GM18951 (cell line): ENCODE data around the gene TRAM2.

Source experiments
- POLR2A ChIP-seq: IDR thresholded peaks from 4 replicates; pipeline ENCODE4 v1.6.1; 2011; ENCODE audit warnings: mild to moderate bottlenecking; ENCODE audit not compliant: insufficient read length, insufficient read depth; ENCODE audit errors: extremely low read depth
- in situ Hi-C: fragments of 300-500 bp; cut with MboI; formaldehyde crosslinking; loops from one replicate; pipeline ENCODE4 v1.12.0; 2022; ENCODE audit warnings: low sequenced_read_pairs, mixed read lengths, inconsistent platforms; ENCODE audit not compliant: unreplicated experiment

Gene TRAM2

DNA sequence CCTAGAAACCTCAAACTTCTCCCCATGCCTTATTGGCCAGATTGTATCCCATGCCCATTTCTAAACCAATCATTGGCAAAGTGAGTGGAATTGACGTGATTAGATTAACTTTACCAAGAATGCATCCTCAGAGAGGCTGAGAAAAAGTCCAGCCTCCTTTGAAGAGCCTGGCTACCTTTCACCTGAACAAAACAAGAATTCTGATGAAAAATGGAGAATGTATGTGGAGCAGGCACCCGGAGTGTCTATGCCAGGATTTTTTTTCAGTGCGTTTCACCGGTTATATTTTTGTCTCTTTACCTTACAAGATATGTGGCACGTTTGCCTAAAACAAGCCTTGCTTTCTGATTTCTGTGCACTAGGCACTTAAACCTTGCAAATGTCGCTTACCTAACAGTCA lies 6.1 kb upstream of the TRAM2 start:
- no peak for TF ChIP-seq POLR2A
- in situ Hi-C loops: no loop called here

DNA sequence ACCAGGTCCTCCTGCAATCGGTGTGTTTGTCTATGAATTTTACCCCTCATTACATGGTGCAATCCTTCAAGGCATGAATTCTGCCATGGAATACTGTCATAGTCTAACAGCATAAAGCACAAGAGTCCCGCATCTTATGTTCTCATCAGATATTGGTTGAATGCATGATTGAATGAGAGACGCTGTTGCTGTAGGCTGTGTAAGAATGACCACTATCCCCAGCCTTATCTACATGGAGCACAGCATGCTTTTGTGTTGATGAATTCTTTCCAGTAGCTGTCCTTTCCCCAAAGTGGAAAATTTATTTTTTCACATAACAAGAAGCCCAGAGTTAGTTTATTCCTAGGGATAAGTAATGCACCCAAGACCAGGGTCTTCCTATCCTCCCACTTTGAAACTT lies 5.6 kb upstream of the TRAM2 start:
- in situ Hi-C loops: no loop called here

DNA sequence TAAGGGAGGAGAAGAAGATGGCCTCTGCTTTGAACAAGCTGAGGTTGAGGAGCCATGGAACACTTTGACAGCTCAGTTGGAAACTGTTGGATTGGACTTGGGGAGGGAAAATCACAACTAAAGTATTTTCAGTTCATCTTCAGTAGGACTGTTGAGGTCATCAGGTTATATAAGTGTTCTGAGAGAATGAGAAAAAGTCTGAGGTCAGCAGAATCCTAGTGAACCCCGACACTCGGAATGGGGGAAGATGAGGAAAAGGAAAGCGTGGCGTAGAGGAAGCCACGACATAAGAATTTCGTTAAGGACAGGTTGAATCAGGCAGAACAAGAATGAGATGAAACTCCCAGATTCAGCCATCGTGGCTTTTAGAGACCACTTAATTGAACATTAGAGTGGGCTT lies 4.0 kb upstream of the TRAM2 start:
- in situ Hi-C loops: no loop called here
- TF ChIP-seq POLR2A: no peak

More for the DNA sequence above, 5.6 kb upstream of the TRAM2 start:
- TF ChIP-seq POLR2A: no peak

DNA sequence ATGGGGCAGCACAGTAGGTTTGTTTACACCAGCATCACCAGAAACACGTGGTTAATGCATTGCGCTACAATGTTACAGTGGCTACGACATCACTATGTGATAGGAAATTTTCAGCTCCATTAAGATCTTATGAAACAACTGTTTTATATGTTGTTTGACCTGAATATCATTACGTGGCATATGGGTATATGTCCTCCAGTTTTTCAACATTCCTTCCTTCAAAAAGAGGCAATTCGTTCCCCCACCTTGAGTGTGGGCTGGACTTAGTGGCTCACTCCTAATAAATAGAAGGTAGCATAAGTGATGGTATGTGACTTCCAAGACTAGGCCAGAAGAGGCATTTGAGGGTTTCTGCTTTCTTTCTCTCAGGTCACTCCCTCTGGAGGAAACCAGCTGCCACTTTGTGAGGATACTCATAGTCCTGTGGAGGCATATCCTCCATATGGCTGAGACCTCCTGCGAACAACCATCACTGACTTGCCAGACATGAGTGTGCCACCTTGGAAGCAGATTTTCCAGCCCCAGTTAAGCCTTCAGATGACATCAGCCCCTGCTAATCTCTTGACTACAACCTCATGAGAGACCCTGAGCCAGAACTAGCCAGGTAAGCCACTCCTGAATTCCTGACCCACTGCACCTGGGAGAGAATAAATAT lies 2.3 kb upstream of the TRAM2 start:
- no peak for TF ChIP-seq POLR2A
- in situ Hi-C loops: no loop called here

DNA sequence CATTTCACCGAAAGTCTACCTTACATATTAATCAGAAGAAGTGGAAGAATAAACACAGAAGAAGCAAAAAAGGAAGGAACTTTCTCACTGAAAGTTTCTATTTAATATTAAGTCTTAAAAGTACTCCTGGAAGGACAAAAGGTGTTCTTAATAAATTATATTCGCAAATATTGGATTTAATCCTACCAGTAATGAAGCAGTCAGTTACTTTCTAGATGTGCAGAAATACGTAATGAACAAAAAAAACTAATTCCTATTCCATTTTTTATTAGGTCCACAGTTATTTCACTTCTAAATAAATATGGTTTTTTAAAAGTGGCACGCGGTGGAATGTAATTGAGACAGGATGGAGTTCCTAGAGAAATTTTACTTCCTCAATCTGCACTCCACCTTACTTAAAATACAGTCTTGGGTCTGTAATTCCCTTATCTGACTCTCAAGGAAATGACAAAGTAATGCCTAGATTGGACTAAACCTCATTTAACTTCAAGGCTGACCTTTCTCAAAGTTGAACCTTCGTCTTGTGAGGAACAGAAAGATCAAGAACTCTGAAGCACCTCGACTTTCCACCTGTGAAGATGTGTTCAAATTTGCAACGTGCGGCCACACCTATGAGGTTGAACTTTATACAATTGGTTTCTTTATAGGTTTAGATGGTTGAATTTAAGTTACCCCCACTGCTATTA lies 1.1 kb upstream of the TRAM2 start:
- in situ Hi-C loops: no loop called here
- TF ChIP-seq POLR2A: no peak

DNA sequence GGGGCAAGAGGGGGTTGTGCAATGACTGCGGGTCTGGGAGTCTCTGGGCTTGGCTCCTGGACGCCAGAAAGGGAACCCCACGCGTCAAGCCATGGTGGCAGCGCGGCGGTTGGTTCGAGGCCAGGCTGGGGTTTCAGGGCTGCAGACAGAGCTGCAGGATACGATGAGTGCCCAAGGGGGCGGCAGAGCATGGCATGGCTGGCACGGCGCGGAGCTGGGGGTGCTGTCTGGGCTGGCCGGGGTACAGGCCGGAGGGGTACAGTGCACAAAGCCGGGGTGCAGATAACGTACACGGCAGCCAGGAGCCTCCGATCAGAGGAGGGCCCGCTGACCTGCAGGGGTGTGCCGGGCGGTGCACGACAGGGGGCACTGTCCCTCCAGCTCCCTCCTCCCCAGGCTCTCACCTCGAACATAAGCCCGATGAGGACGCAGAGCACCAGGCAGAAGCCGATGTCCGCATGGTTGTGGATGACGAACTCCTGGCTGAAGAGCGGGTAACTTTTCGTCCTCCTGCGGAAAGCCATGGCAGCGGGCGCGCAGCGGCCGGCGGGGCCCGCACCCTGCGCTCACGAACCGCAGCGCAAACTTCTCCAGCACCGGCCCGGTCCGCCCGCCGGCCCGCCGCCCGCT lies 353 bp downstream of the TRAM2 start:
- in situ Hi-C loops: no loop called here
- no peak for TF ChIP-seq POLR2A

DNA sequence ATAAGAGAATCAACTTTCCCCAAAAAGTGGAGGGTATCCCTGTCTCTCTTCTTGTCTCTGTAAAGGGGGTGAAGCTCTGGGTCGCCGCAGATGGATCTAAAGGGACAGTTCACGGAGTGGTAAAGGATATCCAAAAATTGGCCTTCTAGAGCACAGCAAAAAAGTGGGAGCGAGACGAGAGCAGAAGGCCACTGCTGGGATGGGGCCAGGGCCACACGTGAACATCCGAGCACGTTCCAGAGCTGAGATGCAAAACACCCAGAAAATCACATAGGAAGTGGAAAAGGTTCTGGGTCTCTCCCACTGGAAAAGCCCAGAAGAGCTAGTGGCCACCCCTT lies 837 bp downstream of the TRAM2 start:
- TF ChIP-seq POLR2A: no peak
- in situ Hi-C loops: no loop called here

DNA sequence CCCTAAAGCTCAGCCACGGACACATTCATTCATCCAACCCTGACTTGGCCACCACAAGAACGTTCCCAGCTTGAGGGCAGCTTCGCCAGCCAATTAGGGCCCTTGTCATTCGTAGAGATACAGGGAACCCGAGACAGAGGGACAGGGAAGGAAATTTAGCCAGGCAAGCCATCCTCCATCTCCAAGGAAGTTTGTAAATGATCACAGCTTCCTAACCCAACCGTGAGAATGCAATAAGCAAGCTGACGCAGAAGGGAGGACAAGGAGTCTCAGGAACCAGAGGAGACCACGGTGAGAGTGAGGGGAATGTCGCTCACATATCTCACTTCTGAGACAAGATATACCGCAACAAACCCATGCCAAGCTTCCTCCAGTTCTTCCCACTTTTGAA lies 1.4 kb downstream of the TRAM2 start:
- in situ Hi-C loops: no loop called here
- TF ChIP-seq POLR2A: no peak

DNA sequence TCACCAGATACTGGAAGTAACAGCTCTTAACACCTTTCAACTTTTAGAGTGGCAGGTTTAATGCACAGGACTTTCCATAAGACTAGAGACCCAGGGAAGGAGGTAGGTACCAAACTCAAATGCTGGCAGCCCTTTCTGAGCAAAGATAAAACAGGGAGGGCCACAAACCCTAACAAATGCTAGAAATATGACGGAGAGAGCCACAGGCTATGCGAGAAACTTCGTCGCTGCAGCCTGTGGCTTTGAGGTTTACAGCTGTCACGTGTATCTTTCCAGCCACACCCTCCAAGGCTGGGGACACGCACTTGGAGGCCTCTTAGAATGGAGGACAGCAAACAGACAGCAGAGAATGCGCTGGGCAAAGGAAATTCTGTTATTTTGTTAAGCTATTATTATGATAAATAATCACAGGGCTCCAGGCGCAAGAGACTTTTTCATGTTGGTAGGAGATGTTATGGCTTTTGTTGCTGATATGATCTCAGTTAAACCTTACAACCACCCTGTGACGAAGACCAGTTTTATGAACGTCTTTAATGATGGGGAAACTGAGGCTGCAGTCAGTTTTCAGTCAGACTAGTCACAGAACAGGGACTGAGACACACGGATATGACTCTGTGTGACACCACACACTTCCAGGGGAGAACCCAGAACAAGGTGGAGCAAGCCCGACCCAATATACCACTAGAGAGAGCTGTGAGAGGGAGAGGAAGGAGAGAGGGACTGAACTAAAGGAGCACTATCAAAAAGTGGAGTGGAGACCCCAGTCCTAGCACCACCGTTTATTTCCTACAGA lies 2.0 kb downstream of the TRAM2 start:
- in situ Hi-C loops: no loop called here
- TF ChIP-seq POLR2A: no peak

DNA sequence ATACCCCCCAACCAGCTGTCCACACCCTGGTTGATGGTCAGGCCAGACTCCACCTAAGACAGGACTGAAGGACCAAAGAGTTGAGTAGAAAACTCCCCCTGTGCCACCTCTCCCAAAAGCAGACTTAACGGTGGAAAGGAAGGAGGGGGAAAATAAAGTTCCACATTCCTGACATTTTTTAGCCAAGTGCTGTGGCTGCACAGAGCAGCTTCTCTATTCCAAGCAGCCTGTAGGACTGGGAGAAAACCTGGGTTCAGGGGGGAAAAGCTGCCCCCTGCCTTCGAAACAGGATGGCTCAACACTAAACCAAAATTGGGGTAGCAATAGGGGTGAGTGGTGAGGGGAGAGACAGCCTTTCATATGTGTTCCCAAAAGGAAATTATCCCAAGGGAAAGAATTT lies 3.6 kb downstream of the TRAM2 start:
- in situ Hi-C loops: no loop called here

DNA sequence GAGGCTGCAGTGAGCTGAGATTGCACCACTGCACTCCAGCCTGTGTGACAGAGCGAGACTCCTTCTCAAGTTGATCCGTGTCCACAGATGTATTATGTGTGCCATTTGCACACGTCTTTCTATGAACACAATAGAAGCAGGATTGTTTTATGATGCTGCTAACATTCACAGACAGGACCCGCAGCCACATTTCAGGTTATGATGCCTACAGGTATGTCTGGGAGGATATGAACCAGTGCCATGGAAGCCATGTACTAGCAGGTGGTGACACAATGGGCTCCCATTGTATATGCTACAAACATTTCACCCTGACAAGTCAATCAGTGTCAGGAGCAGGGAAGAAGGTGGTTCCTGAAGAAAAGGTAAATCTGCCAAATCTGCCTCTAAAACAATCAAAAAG lies 4.3 kb downstream of the TRAM2 start:
- no peak for TF ChIP-seq POLR2A
- in situ Hi-C loops: no loop called here

More for the DNA sequence above, 3.6 kb downstream of the TRAM2 start:
- no peak for TF ChIP-seq POLR2A

DNA sequence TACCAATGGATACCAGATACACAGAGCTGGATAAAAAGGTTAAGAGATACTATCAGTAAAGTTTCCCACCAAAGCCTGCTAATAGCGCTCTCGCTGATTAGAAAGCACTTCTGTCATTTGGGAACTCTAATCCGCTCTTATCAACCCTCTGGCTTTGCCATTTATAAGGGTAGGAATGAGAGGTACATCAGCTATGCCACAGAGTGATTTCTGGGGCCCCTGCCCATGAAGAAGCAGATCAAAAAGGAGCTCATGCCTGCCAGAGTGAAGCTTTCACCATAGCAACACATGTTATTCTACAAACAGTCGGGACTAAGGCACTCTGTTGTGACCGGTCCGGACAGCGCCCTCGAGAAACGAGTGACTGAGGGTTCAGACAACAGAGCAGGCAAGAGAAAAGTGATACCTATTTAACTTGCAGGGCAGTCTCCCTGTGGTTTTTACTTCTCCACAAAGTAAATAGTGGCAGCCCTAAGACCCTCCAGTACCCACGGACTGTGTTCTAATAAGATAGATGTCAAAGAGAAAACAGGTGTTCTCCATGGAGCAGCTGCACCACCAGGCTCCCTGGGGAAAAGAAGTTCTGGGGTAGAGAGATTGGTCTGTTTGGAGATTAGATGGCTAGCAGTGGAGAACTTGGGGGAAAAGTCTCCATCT lies 5.6 kb downstream of the TRAM2 start:
- in situ Hi-C loops: no loop called here
- TF ChIP-seq POLR2A: no peak

DNA sequence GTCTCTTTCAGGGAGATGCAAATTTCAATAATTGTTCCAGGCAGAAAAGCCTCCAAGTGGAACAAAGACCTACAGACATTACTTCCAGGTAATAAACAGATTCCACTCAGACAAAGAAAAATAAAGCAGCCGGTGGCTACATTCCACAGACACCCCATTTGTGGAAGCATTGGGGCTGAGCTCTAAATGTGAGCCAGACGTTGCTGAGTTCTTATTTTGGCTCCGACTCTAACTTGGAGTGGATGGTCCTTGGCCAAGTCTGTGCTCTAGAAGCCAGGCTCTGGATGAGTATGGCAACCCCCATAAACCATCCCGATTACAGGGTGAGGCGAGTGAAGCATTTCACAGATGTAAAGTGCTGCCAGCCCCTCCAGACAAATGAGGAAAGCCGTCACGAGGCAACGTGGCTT lies 6.6 kb downstream of the TRAM2 start:
- TF ChIP-seq POLR2A: no peak
- in situ Hi-C loops: no loop called here
